Activated T-cell treated with anti-CD3 and anti-CD28 coated beads for 1 hour (primary cell): ENCODE results near the gene TBC1D22B.

Experiments used
- DNase-seq: peaks from one replicate; pipeline ENCODE4 v3.0.0-alpha.2; 2020; ENCODE audit warnings: low read depth

Gene TBC1D22B

DNA sequence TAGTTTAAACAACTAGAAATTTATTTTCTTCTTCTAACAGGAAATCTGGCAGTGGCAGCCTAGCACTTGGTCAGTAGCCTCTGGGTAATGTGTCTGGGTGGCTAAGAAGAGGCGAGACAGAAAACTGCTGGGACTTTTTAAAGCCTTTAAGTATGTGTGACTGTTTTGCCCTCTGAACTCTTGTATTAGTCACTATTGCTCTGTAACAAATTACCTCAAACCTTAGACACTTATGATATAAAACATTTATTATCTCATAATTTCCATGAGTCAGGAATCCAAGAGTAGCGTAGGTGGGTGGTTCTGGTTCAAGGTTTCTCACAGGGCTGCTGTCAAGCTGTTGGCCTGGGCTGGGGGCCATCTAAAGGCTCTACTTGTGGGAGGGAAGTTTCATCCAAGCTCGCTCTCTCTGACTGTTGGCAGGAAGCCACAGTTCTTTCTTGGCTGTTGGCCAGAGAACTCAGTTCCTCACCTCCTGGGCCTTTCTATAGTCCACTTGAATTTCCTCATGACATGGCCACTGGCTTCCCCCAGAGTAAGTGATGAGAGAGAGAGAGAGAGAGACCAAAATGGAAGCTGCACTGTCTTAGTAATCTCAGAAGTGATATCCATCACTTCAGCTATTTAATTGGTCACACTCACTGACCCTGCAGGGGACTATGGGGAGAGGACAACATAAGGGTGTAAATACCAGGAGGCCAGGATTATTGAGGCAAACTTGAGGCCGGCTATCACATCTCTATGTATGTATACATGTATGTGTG lies 17.4 kb upstream of the TBC1D22B start:
- peak; percentile 39 for DNase-seq

DNA sequence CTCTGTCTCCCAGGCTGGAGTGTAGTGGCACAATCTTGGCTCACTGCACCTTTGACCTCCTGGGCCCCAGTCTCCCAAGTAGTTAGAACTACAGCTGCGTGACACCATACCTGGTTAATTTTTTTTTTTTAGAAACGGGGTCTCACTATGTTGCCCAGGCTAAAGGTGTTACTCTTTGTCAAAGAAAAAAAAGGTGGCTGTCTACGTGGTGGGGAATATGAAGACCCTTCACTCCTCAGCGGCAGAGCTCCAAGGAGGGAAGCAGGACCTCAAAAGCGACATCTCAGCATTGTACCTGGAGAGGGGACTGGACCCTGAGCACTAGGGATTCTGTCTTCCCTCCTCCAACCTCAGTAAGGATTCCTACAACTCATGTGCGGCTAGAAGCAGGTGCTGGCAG lies 16.4 kb upstream of the TBC1D22B start:
- no peak for DNase-seq

DNA sequence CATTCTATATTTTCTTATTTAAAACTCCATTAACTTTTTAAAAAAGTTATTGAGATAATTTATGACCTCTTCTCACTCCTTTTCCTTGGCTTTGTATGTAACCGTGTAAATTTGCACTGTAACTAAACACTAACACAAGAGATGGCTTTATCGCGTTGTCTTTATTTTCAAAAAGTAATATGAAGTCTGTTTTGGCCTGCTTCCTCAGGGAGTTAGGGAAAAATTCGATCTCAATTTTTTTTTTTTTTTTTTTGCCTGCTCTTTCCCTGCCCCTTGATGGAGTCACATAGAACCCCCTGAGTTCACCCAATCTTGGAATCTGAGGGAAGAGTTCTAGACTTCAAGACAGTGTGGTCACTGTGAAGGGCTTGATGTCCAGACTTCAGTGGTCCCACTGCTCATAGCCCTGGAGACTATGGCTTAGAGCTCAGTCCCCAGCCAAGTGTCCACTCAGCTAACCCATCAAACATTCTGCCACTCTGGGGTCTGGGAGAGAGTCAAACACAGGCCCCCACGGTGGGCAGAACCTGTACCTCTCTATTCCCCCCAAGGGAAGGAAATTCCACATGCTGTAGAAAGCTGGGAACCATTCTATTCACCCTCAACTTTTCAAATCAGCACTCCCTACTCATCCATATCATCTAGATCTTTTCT lies 15.7 kb upstream of the TBC1D22B start:
- DNase-seq, result no peak

DNA sequence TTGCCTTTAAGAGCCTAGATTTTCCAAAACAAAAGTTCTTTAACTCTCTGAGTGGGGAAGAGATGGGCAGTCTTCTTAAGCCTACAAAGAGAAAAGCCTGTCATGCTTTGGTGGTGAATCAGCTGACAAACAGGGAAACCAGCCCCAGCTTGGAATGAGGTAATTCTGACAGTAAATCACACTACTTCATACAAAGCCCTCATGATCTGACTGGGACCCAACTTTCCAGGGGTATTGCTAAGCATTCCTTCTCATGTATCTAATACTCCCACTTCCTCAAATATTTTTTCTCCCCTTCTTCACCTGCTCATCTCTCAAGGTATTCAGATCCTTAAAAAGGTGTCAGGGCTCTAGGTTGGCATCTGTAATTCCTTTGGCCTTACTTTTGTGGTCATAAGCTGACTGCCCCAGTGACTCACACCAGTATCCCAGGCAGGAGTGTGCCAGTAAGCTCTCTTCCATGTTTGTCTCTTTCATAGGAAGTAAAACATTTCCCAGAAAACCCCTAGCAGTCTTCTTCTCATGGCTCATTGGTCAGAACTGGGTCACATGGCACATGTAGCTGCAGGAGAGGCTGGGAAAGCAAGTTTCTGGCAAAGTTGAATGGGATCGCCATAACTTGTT lies 15.0 kb upstream of the TBC1D22B start:
- no peak for DNase-seq

DNA sequence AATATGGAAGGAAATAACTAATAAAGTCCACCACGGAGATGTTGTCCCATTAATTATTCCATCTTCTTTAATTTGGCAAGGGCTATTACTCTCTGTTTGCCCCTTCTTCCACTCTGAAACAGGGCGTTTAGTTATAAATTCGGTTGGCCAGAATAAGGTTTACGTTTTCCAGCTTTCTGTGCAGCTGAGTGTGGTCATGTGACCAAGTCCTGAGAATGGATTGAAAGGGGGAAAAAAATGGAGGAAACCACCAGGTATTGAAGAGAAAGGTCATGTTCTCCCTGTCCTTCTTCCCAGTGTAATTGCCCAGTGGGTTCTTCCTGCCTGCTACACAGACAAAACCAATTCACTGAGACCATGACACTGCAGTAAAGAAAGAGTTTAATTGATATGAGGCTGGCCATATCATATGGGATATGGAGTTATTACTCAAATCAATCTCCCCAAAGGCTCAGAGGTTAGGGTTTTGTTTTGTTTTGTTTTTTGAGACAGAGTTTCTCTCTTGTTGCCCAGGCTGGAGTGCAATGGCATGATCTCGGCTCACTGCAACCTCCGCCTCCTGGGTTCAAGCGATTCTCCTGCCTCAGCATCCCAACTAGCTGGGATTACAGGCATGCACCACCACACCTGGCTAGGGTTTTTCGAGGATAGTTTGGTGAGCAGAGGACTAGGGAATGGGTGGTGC lies 14.3 kb upstream of the TBC1D22B start:
- DNase-seq, result no peak

DNA sequence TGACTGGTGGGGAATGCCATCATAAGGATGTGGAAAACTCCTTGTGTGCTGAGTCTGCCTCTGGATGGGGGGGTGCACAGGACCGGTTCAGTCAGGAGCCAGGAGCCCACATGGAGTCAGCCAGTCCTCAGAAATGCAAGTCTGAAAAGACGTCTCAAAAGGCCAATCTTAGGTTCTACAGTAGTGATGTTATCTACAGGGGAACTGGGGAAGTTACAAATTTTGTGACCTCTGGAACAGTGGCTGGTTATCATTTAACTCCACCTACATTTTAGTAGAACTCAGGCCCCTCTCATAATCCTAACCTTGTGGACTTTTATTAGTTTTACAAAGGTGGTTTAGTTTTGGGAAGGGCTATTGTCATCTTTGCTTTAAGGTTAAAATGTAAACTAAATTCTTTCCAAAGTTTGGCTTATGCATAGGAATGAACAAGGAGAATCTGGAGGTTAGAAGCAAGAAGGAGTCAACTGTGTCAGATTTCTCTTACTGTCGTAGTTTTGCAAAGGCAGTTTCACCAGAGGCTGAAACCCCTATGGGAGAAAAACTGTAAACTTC lies 13.7 kb upstream of the TBC1D22B start:
- no peak for DNase-seq

DNA sequence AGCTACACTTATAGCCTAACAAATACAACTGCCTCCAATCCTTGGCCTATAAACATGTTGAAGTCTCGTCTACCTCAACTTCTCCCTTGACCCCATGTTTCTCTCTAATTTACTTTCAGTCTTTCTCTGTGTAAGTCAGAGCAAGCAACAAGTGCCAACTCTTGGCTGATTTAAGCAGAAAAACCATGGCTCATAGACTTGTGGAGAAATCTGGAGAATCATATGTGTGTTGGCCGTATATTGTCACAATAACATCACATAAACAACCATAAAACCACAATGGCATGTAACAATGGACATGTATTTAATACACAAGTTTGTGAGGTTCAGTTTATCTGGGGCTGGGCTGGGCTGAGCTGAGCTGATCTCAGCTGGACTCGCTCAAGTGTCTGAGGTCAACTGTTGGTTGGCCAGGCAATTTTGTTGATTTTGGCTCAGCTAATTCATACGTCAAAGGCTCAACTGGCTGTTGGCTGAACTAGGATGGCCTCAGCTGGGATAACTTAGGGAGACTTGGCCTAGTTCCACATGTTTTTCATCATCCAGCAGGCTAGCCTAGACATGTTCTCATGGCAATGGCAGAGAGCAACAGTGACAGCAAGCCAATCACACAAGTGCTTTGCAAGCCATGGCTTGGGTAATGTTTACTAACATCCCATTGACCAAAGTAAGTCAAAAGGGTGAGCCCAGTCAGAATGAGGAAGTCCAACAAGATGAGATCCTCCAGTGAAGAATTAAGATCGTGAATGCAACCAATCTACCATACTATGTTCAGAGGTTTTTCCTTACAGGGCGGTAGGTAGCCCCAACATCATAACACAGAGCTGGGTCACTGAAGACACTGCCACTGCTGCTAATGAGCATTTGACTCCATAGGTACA lies 12.9 kb upstream of the TBC1D22B start:
- no peak for DNase-seq

DNA sequence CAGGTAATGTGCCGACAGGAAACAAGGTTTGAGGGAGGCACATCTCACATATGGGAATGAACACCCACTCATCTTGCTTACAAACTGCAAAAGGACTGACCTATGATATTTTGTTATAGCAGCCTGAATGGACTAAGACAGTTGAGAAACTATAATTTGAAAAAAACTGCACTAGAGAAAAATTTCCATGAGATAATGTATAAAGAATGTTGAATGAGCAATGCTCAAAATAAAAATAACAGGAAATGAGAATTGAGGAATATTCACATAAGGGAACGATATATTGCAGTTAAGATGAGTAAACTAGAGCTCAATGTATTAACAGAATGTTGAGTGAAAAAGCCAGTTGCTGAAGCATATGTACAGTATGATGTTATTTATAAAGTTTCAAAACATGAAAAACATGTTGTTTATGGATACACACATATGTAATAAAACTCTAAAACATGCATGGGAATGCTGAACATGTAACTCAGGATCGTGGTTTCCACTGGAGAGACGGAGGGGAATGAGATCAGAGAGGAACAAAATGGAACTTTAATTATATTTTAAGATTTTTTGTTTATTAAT lies 6.3 kb upstream of the TBC1D22B start:
- DNase-seq, result no peak

DNA sequence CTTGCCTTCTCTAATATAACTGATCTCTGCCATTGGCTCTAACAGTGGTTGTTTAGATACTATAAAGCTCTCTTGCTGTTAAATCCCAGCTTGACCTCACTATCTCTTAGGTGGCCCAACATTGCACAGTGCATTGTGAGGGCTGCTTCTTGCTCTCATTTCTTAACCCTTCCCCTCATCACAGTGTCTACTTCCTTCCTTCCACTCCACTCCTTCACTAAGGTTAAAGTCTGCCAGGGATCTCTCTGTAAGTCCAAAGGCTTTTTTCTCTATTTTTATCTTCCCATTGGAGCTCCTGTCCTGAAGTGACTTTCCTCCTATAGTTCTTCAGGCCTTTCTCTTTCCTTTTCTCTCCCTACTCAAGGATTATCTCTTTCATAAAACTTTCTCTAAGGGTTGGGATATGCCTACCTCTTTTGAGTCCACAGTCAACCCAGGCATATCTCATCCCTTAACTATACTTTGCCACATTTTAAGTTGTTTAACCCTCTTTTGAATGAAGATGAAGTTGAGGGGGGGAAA lies 4.0 kb upstream of the TBC1D22B start:
- no peak for DNase-seq

DNA sequence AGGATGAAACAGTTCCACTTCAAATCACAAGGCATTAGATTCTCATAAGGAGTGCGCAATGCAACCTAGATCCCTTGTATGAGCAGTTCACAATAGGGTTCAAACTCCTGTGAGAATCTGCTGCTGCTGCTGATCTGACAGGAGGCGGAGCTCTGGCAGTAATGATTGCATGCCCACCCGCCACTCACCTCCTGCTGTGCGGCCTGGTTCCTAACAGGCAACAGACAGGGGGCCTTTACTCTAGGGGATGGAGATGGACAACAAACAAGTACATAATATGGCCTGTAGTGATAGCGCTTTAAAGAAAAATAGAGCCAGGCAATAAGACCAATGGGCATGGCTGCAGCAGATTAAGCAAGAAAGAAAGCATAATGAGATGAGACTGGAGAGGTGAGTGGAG lies 2.7 kb upstream of the TBC1D22B start:
- DNase-seq, result no peak

DNA sequence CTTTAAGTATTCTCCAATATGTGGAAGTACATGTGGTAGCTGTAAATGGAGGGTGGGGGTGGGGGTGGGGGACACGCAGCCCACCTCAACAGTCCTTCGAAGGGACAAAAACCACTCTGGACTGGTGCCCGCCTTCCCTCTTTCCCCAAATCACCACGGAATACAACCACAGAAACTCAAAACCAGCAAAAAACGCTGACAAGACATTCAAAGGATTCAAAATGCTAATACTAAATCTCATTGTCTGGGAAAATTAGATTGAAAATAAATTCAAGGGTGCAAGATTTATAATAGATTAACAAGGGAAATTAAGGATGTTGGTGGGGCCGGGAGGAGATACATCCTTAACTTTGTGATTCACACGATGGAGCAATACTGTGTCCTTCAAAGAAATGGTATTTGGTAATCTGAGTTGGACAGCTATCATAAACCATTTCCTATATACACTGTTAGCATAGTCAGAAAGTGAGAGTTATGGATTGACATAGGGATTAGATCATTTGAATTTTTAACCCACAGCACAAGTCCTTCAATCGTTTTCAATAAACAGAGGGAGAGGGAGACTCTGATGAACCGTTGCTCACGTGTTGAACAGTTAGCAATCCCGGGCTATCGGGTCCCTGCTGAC lies 766 bp upstream of the TBC1D22B start:
- DNase-seq, result no peak

DNA sequence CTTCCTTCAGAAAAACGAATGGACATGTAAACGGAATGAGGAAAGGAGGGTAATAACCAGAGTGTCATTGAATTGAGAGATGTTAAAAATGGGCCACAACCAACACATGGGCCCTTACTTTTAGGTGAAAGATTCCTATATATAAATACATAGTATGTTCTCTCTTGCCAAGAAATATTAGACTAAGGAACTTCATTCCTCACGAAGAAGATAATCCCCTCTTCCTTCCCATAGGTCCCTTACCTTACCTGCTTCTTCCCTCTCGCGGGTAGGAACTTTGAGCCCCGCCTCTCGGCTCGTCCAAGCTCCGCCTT lies 295 bp upstream of the TBC1D22B start:
- no peak for DNase-seq

DNA sequence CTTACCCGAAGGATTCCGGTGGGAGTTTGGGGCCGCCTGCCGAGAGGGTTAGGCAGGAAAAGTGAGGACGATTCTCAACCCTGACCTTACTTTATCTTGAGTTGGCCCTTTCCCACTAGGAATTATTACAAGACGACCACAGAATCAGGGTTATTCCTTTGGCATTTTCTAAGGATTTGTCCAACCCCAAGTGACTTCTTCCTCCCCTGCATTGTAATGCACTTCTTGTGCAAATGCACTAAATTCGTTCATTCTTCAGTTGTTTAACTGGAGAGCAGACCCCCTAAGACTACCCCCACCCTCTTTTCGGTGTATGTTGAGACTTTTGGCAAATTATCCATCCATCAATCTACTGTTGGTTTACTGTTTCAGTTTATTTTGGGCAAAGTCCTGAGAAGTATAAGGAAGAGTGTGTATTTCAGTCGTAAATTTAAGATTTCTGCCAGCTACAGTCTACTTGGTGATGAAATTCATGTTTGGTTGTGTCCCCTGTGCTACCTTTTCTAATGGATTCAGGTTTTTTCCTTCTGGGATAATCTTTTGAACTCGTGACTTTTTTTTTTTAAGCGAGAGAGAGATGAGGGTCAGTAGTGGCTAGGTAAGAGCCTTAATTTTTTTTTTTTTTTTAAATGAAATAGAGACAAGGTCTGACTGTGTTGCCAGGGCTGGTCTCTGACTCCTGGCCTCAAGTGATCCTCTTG lies 983 bp downstream of the TBC1D22B start:
- DNase-seq, result no peak

DNA sequence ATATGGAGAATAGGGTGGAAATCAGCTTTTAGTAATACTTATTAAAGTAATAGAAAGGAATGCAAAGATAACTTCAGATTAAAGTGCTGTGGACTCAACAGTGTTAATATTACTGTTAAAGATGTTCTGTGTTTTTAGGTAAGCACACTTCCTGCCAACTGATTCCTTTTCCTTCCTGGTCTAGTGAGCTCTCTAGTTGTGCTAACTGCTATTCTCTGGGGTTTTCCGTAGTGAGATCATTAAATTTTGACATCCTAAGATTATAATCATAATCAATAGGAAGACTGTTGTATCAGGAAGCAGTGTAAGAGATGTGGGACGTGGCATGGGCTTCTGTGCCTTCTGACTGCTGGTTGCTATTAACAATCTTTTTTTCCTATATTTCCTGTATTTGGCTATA lies 1.6 kb downstream of the TBC1D22B start:
- DNase-seq, result no peak

DNA sequence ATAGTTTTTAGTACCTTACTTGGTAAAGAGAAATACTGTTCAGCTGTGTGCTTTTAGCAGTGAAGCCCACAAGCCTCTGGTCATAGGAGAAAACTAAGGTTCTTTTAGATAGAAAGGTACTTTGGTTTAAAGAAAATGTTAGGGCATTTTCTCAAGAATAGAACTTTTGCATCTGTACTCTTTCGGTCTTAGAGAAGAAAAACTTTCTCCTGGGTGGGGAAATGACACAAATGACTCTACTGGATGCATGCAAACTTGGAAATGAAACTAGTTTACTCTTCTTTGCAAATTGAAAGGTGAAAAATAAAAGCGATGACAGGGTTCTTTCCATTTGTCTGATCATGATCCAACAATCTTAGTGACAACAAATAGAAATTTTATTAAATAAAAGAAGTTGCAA lies 2.5 kb downstream of the TBC1D22B start:
- DNase-seq, result no peak

DNA sequence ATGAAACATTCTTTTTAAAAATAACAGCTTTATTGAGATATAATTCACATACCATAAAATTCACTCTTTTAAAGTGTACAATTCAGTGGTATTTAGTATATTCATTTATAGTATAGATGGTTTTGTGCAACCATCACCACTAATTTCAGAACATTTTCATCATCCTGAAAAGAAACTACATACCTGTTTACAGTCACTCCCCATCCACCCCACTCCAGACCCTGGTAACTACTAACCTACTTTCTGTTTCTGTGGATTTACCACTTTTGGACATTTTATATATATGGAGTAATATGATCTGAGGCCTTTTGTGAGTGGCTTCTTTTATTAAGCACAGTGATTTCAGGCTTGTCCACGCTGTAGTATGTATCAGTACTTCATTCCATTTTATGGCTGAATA lies 2.9 kb downstream of the TBC1D22B start:
- no peak for DNase-seq

DNA sequence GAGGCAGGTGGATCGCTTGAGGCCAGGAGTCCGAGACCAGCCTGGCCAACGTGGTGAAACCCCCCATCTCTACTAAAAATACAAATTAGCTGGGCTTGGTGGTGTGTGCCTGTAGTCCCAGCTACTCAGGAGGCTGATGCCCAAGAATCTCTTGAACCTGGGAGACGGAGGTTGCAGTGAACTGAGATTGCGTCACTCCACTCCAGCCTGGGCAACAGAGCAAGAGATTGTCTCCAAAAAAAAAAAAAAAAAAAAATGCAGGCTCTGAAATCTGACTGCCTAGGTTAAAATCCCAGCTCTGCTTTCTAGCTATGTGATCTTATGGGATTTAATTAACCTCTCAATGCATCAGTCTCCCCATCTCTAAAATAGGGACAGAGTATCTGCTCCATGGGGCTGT lies 3.6 kb downstream of the TBC1D22B start:
- DNase-seq, result no peak

DNA sequence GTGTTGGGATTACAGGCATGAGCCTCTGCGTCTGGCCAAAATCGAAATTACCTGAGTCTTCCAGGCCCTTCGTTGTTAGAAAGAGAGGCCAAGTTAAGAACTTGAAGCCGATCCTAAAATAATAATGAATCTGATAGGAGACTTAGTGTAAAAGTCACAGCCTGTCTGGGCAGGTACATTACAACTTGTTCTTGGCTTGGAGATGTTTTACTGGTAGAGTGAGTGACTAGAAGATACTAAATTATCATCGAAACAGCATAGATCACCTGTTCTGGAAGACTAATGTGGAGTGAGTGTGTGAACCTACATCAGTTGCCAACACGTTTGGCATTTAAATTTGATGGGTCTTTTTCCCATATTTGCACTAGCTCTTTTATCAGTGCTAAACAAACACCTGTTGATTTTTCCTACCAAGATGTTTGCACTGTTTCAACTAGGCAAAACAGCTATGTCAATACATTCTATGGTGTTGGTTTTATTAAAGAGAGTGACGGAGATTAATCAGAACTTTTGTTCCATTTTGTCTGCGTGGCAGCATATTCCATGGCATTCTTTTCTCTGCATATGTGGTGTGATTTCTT lies 5.0 kb downstream of the TBC1D22B start:
- no peak for DNase-seq

DNA sequence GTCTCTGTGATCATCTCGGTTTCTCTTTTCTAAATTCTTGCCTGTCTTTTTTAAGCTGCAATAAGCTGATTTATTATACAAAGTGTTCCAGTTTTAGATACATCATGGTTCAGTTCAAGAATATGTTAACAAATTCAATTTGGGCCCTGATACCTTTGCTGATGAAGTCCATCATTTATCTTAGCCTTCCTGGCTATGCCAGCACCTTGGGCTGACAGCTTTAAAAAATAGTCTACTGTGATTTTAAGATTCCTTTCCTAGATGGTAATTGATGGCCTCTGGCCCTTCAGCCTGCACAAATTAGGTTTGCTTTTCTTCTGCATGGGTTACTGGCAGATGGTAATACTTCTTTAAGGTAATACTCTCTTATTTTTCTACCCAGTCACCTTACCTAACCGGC lies 7.4 kb downstream of the TBC1D22B start:
- no peak for DNase-seq

DNA sequence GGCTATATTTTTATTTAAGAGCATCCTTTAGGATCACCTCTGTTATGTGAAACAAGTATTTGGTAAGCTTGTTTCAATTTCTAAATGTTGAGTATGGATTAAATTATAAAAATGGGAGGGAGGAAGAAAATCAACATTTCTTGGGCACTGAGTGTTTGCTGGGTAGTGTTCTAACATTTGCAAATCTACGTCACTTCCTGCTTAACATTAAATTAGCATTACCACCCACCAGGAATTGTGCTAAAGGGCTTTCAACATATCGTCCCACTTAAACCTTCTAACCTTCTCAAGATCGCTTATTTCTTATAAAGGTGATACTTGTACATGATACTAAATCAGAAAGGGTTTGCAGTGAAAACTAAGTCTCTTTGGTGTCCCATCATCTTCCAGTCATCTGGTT lies 8.3 kb downstream of the TBC1D22B start:
- DNase-seq, result no peak
